Stimulated activated CD8-positive, alpha-beta memory T cell treated with anti-CD3 and anti-CD28 coated beads, Interleukin-2, amount 100 ng/mL, for 48 hours (primary cell): ENCODE data around the gene GOLGB1.
A peak's percentile ranks its signal among the peaks of the same experiment; 100 is the strongest.
"Not testable (repeated sequence)": the region's sequence is repeated elsewhere in the genome, so short reads cannot be mapped to it uniquely, and the experiment has no call there.

Experiments
- DNase-seq, 2 donors: peaks; one replicate each; pipeline ENCODE4 v3.0.0-alpha.2; 2020; ENCODE audit warnings: low read depth in 2 of 2

The GOLGB1 gene, protein sequence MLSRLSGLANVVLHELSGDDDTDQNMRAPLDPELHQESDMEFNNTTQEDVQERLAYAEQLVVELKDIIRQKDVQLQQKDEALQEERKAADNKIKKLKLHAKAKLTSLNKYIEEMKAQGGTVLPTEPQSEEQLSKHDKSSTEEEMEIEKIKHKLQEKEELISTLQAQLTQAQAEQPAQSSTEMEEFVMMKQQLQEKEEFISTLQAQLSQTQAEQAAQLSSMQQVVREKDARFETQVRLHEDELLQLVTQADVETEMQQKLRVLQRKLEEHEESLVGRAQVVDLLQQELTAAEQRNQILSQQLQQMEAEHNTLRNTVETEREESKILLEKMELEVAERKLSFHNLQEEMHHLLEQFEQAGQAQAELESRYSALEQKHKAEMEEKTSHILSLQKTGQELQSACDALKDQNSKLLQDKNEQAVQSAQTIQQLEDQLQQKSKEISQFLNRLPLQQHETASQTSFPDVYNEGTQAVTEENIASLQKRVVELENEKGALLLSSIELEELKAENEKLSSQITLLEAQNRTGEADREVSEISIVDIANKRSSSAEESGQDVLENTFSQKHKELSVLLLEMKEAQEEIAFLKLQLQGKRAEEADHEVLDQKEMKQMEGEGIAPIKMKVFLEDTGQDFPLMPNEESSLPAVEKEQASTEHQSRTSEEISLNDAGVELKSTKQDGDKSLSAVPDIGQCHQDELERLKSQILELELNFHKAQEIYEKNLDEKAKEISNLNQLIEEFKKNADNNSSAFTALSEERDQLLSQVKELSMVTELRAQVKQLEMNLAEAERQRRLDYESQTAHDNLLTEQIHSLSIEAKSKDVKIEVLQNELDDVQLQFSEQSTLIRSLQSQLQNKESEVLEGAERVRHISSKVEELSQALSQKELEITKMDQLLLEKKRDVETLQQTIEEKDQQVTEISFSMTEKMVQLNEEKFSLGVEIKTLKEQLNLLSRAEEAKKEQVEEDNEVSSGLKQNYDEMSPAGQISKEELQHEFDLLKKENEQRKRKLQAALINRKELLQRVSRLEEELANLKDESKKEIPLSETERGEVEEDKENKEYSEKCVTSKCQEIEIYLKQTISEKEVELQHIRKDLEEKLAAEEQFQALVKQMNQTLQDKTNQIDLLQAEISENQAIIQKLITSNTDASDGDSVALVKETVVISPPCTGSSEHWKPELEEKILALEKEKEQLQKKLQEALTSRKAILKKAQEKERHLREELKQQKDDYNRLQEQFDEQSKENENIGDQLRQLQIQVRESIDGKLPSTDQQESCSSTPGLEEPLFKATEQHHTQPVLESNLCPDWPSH (N-terminal part only)

GRCh38 chr3:121749276-121750086 is at the start of gene GOLGB1:
TSS of gene GOLGB1 (minus strand) at chr3:121749741. CDS start at chr3:121730971, 18,770 bp downstream.
- DNase-seq = peak; percentile 78 to 89

- DNase-seq = no peak
These were observed 47.4 kb upstream of the GOLGB1 start for GRCh38 chr3:121796970-121797369.

GRCh38 chr3:121794264-121794983 is 44.9 kb upstream of the GOLGB1 start:
- no peak for DNase-seq

DNA sequence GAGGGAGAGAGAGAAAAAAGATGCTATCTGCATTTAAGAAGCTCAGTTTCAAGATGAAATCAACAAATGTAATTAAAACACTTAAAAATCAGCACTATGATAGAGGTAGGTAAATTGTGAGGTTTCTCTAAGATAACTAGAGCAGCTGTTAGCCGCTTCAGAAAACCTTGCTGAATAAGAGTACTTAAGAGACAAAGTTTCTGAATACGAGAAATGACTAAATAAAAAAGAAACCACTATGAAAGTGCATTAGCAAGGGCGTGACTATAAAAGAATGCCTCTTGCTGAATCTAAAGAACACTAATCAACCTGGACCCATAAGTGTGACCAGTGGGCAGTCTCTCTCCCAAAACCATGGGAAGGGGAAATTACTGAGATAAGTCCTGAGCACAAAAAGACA is 43.5 kb upstream of the GOLGB1 start:
- no peak for DNase-seq

DNA sequence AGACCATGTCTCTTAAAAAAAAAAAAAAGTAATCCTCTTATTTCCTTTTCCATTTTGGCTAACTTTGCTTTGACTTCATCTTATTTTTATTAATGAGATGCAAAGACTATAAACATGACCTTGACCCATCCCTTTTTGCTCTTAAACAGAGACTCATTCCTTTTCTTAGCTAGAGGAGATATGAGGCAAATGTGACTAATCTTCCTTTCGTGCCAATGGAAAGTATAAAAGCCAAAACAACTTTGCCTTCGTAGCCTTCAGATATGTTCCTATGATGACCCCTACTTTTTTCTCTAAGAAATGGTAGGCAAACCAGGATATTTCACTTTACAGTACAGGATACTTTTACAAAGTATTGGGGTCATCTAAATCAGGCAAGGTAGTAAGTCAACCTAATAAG is 36.9 kb upstream of the GOLGB1 start:
- DNase-seq = no peak

GRCh38 chr3:121782784-121783183 is 33.2 kb upstream of the GOLGB1 start:
- DNase-seq = not testable (repeated sequence)

DNA sequence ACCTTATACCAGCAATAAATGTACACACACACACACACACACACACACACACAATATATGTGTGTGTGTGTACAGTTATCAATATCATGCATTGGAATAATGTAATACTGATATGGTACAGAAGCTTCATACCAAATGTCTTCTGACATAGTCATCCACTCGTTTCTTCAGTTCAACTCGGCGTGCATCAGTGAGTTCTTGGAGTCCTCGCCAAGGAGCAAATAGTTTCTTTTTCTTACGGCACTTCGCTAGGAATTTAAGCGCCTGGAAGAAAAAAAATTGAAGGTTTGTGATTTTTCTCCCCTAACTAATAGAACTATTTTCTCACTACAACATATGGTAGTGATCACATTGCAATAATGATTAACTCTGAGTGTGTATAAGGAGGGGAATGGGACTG is 32.1 kb upstream of the GOLGB1 start:
- DNase-seq = no peak

DNA sequence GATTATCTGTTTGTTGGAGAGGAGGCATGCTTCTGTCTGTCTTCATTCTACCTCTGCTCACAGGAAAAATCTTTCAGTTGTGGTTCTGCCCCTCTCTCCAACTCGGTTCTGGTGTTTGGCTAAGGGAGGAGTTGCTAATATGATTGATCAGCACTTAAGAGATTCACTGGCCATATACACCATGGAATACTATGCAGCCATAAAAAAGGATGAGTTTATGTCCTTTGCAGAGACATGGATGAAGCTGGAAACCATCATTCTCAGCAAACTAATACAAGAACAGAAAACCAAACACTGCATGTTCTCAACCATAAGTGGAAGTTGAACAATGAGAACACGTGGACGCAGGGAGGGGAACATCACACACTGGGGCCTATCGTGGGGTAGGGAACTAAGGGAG is 25.6 kb upstream of the GOLGB1 start:
- not testable (repeated sequence) for DNase-seq

- no peak for DNase-seq
These were observed 19.7 kb upstream of the GOLGB1 start for GRCh38 chr3:121769246-121769645.

- DNase-seq = no peak
These were observed 18.9 kb upstream of the GOLGB1 start for GRCh38 chr3:121768452-121768851.

DNA sequence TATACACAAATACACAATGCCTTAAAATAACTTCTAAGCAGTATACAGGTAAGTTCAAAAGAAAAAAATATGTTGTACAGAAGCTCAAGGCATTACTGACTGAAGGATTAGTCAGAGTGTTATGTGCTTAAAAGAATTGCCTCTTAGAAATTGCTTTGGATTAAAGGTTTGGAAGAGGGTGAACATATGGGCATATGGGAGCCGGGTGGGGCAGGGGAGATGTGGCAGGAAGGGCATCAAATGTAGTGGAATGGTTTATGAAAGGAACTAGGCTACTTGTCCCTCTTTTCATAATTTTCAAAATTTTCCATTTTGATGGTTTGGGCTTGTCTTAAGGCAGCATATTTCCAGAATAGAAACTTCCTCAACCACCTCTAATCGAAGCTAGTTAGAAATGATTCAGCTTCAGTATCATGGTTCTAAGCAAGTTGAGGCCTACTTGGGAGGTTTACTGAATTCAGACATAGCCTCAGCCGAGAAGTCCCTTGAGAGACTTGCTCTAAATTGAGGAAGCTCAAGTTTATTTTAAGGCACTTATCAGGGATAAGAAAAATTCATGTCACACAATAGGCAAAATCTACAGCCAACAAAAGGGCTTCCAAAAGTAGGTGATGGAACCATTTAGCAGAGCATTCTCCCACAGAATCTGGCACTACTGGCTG is 10.1 kb upstream of the GOLGB1 start:
- DNase-seq = no peak

GRCh38 chr3:121758727-121759450 is 9.3 kb upstream of the GOLGB1 start:
- no peak for DNase-seq

DNA sequence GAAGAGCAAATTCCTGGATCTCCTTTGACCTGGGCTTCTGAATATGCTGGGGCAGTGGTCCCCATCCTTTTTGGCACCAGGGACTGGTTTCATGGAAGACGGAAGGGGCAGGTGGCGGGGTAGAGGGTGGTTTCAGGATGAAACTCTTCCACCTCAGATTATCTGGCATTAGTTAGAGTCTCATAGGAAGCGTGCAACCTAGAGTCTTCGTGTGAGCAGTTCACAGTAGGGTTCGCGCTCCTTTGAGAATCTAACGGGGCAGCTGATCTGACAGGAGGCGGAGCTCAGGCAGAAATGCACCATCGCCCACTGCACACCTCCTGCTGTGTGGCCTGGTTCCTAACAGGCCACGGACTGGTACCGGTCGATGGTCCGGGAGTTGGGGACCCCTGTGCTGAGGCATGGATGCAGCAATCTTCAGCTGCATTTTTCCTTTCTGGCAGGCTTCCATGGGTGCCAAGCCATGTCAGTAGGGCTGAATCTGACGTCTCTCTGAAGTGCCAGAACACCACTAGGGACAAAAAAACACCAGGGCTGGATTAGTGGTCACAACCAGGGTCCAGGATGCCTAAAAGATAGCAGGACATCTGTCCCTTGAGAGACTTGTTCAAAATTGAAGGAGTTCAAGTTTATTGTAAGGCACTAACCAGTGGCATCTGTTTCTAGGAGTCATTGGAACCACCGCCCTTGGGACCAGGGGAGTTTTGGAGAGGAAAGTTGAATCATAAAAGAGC is 8.4 kb upstream of the GOLGB1 start:
- DNase-seq = no peak

DNA sequence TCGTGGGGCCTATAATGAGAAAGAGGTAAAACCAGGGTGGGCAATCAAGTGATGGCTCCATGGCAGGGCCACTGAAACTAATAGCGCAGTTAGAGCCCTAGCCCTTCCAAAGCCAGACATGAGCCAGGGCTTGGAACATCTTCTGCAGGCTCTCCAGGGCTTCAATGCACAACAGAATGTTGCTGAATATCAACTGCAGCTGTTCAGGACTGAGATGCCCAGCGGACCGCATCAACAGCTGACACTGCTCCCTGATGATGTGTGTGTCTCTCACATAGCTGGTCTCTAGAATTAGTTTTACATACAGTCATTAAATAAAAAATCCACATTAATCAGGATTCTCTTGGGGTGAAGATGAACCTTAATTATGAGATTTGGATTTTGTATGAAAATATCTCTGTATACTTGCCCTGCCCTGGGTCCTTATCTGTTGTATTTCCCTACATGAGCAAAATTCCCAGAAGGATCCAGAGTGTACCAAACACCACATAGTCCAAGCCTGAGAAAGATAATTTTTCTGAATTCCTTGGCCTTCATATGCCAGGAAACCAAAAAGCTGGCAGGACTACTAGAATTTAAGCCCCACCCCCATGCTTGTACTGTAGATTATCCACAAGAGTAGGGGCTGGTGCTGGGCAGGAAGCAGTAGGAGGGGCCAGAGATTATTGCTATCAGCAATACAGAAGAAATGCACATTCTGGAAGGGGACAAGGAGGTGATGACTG is 7.7 kb upstream of the GOLGB1 start:
- DNase-seq = no peak

DNA sequence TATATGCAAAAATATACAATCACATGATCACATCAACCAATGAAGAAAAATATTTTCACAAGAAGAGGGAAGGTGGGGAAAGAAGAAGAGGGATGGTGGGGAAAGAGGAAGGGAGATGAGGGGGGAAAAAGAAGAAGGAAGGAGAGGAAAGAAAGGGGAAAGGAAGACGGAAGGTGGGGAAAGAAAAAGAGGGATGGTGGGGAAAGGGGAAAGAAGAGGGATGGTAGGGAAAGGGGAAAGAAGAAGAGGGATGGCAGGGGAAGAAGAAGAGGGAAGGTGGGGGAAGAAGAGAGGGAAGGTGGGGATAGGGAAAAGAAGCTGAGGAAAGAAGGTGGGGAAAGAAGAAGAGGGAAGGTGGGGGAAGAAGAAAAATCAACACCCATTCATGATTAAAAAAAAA is 3.2 kb upstream of the GOLGB1 start:
- DNase-seq = no peak

GRCh38 chr3:121752261-121752660 is 2.7 kb upstream of the GOLGB1 start:
- no peak for DNase-seq

GRCh38 chr3:121750087-121750415 is 510 bp upstream of the GOLGB1 start:
- DNase-seq = no peak
